HG03175 (cell line): ENCODE results near the gene GOLGA8B.
"Not testable (repeated sequence)": the region's sequence is repeated elsewhere in the genome, so short reads cannot be mapped to it uniquely, and the experiment has no call there.

Experiments
- ATAC-seq: cut with Tn5 transposase; IDR thresholded peaks from one replicate; pipeline ENCODE4 v1.9.1; 2021; ENCODE audit warnings: mild to moderate bottlenecking, moderate library complexity; ENCODE audit not compliant: unreplicated experiment

The GOLGA8B gene, protein sequence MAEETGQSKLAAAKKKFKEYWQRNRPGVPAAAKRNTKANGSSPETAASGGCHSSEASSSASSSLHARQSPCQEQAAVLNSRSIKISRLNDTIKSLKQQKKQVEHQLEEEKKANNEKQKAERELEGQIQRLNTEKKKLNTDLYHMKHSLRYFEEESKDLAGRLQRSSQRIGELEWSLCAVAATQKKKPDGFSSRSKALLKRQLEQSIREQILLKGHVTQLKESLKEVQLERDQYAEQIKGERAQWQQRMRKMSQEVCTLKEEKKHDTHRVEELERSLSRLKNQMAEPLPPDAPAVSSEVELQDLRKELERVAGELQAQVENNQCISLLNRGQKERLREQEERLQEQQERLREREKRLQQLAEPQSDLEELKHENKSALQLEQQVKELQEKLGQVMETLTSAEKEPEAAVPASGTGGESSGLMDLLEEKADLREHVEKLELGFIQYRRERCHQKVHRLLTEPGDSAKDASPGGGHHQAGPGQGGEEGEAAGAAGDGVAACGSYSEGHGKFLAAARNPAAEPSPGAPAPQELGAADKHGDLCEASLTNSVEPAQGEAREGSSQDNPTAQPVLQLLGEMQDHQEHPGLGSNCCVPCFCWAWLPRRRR

DNA sequence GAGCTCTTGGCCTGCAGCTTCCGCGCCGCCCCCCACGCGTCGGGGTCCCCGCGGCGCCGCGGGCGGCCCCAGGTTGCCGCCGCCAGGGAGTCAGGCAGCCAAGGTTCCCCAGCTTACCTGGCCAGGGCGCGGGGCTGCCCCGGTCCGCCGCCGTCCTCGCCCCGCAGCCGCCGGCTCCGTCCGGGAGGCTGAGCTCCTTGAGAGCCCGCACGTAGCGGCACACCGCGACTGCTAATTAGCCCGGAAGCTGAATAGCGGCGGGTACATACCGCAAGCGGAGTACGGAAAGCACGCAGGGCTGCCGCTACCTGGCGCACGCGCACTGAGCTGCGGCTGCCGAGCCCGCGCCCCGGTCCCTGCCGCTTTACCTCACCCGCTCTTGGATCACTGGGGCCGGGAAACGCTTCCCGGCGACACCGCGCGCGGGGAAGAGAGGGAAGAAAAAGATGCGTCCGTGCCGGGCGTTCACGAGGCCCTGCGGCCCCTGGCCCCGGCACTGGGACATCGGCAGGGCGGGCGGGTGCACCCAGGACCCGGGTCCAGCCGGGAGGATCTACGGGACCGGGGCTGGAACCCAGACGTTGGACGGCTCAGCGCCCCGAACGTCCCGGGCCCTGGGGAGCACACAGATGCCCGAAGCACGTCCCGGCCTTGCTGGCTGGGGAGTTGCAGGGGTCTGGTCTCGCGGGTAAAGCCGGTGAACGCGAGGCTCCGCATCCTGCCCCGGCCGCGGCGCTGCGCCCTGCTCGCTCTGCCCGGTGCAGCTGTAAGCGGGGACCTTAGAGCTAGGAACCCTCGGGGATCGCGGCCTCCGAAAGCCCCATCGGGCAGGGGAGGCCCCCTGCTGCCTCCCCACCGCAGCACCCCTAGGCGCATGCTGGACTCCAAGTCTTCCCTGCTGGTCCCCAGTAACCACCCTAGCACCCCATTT, at the start of gene GOLGA8B:
Gene GOLGA8B, minus strand, starts transcription at position 253 of the 931 bp plus-strand sequence. CDS start 47,739 bp downstream, outside the sequence.
- peak; percentile 69 for ATAC-seq

DNA sequence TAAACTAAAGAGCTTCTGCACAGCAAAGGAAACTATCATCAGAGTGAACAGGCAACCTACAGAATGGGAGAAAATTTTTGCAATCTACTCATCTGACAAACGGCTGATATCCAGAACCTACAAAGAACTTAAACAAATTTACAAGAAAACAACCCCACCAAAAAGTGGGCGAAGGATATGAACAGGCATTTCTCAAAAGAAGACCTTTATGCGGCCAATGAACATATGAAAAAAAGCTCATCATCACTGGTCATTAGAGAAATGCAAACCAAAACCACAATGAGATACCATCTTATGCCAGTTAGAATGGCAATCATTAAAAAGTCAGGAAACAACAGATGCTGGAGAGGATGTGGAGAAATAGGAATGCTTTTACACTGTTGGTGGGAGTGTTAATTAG, 49.7 kb upstream of the GOLGA8B start:
- not testable (repeated sequence) for ATAC-seq

DNA sequence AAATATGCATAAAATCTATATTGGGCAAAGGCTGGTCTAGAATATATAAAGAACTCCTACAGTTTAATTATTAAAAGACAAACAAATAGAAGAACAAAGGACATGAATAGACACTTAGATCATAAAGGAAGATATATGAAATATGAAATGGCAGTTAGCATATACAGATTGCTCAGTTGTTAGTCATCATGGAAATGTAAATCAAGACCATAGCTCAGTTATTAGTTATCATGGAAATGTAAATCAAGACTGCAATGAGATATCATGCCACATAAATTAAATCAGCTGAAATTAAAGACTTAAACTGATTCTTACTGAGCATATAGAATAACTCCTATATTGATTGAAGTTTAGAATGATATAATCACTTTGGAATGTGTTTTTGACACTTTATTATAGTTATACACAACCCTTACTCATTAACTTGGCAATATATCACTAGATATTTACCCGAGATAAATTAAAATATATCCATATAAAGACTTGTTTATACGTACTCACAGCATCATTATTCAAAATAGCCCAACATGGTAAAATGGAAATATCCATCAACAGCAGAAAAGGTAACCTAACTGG, 45.2 kb upstream of the GOLGA8B start:
- ATAC-seq, result no peak

DNA sequence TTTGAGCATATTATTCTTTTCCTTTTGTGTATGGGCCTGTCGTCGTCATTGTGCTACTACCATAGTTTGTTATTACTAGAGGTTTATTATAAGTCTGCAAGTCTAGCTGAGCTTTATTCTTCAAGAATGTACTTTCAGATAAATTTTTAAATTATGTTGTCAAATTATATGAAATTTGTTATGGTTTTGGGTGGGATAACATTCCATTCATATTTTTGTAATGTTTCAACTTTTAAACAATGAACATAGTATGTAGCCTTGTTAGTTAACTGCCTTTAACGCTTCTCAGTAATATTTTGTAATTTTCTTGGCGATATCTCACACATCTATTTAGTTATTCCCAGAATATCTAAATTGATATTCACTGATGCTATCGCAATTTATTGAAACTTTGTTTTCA, 41.6 kb upstream of the GOLGA8B start:
- no peak for ATAC-seq

DNA sequence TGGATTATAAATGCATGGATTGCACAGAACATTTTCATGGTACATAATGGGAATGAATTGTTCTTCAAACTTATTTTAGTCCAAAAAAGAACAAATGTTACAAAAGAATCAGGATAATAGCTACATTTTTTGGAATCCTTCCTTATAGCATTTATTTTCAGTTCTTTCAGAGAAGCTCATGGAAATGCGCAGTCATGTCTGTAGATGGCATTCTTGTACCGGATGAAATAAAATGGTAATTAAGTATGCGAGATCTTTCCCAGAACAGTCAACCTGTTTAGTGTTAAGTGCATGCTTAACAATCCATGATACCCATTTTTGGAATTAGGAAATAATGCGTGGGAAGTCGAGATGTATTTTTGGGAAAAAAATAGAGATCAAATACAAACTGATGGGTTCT, 38.2 kb upstream of the GOLGA8B start:
- ATAC-seq, result no peak

DNA sequence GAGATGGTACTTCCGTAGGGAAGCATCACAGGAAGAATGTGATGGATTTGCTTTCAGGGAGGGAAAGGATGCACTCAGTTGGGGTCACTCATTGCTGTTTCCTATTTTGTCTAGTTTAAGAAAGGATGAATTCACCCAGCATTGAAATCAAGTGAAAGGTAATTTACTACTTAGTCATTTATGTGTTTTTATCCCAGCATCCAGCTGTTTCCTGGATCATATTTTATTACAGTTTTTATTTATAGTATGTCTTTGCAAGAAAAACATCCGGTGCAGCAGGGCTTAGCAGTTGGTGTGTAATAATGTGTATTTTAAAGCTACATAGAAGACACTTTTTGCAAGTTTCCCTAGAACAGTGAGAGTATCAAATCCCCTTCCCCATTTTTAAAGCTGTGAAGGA, 37.4 kb upstream of the GOLGA8B start:
- ATAC-seq, result no peak

DNA sequence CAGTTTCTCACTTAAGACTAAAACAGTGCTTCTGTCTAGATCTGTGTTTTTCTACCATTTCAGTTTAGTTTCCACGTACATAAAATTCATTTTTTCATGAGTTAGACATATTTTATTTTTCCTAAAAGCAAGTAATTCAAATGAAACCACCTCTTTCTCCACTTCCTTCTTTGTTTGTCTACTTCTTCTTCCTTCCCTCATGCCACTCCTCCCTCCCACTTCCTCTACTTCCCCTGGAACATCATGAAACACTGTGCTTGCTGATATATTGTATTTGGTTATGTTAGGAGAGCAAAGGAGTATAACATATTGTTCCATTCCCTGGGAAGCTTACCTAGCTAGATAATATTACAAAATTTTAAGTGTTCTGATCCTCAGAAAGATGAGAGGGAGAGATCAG, 36.7 kb upstream of the GOLGA8B start:
- no peak for ATAC-seq

DNA sequence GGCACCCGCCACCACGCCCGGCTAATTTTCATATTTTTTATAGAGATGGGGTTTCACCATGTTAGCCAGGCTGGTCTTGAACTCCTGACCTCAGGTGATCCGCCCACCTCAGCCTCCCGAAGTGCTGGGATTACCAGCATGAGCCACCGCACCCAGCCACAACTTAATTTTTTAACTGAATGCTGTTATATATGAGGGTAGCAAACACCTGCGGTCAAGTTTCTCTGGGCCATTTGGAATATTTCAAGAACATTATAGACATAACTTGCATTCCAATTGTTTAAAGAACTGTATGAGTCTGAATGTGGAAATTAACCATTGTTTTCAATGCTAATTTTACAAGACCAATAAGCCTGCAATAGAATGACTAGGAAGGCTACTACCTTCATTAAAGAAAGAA, 35.7 kb upstream of the GOLGA8B start:
- no peak for ATAC-seq

DNA sequence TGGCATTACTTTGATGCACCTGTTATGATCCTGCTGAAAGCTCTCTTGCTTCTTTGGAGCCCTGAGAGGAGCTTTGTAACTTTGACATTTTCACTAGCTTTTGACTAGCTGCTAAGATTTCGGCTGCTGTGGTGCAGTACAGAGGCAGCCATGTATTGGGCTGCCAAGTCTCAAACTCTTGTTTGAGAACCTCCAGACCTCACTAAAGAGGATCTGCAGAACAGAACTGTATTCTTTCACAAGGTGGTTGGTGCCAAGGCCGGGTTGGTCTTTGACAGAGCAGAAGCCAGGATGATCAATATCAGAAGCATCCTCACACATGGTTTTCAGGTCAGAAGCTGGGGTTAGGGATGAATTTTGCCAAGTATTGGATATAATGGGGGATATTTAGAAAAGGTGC, 34.6 kb upstream of the GOLGA8B start:
- no peak for ATAC-seq

DNA sequence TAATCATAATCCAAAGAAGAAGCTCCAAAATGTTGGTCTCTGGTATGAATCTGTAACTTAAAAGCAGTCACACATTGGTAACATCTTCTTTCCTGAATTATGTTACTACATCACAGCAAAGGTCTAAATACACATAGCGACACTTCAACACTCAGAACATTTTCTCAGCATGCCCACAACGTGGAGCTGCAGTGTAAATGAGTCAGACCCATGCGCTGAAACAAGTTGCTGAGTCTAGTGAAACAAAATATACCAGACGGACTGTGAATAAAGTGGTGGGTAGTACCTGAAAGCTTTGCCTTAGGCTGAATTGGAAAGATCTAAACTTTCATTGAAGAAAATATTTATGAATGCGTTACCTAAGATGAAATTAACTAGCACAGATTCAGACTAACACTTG, 33.2 kb upstream of the GOLGA8B start:
- no peak for ATAC-seq

DNA sequence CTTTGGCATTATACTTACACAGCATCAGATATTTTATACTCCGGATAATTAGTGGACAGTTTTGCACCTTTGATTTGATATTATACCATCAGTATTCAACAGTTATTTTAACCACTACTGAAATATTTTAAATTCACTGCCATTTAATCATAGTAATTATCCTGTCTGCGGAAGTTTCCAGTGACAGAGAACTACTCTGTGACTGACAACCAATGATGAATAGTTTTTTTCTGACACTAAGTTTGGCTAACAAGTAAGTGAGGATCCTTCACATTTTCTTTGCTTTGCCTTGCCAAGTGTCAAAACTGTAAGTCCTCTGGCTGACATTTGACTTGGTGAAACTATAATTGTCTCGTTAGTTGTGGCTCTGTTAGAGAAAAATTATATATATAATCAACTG, 30.5 kb upstream of the GOLGA8B start:
- no peak for ATAC-seq

DNA sequence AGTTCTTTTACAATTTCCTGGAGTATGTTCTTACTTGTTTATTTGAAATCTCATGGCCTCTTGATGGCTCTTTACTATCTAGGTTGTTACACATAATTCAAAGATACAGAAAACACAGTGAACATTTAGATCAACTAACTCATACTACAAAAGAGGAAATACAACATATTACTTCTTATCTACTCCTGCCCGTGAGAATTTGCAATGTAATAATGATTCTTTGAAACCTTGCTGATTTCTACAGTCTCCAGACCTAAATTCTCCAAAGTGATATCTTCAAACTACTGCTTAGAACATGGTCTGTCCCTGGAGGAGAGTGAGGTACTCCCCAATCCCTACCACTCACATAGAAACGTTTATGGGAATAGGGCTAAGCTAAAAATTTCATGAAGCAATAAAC, 29.9 kb upstream of the GOLGA8B start:
- no peak for ATAC-seq

DNA sequence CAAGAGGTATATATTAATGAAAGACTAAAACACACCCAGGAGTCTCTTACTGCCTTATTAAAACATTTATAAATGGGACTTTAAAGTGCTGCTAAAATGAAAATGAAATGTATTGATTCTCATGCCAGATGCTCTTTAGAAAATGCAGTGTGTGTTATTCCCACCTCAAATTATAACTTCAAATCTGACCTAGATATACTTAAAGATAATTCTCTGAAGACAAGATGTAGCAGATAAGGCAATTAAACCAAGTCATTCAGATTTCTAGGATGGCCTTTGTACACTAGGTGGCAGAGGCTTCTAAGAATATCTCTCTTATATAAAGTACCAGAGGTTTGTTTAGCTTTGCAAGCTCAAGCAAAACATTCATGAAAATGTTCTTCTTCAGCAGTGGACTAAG, 26.9 kb upstream of the GOLGA8B start:
- no peak for ATAC-seq

DNA sequence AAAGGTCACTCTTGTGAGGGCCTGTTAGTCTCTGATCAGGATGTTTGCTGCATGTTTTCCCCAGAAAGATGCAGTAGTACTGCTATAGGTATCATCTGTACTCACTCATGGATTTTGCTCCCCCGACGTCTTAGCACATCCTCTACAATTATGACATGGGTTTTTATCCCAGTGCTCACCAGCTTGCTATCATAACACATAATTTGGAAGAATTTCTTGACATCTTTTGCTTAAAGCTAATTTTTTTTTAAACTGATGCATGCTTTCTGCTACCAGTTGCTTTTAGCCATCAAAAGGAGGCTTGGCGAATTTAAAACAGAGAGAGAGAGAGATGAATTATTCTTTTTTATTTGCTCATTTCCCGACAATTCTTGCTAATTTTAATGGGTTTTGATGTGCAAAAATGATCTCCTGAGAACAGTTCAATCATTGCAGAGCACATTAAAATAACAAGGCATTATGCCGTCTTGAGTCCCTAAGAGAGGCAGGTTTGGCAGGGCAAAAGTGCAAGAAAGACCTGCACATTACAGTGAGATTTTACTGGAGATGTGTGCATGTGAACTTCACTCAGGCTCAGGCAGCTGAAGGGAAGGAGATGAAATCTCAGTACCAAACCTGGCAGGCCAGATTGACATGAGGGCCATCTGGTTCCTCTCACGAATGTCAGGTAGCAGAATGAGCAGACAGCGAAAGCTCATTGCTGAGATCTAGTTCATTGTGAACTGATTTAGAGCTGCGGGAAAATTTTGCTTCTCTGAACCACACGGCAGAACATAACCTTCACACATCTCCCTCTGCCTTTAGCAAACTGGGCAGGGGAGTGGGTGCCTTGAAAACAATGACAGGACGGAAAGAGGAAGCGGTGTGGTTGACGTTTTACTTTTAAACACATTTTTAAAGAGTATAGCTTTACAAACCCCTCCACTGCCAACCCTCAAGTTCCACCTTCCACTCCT, 25.9 kb upstream of the GOLGA8B start:
- no peak for ATAC-seq

DNA sequence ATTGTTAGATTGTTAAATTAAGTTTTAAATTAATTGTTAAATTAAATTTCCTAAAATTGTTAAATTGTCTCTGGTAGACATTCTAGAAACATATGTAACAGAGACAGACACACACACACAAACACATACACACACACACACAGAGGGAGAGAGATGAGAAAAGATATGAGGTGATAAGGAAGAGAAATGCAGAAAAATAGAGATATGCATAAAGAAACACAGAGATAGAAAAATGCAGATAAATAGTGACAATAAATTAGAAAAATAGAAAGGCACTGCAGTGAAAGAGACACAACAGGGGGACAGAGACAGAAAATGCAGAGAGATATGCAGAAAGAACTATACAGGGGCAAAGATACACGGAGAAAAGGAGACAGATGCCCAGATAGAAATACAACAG, 25.1 kb upstream of the GOLGA8B start:
- ATAC-seq, result no peak

DNA sequence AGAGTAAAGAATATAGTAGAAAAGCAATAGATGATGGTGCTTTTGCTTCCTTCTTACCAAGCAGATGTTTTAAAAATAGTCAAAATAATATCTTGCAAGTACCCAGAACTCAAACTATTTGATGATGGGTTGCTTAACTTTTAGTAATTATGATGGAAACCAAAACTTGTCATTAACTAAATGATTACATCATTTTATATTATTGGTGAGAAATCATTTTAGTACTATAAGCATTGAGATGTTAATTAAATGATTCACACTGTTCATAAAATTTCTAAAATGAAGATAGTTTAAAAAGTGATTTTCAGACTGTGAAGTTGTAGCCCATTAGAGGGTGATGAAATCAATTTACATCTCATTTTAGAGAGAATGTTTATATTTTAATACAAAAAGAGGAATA, 24.4 kb upstream of the GOLGA8B start:
- ATAC-seq, result no peak

DNA sequence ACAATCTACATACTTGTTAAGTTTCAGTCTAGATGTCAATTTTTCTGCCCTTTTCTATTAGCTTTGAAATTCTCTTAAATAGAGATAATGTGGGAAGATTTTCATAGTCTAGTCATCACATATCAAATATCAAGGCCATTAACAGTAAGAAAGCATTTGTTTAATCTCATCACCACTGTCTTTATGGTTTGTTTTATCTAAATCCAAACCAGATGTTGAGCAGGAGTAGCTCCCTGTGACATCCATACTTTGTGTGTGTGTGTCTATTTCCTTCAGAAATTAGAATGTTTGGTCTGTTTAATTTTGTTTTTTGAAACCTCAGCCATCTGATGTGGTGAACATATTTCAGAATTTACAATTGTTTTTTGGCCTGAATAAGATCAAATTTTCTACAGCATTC, 23.1 kb upstream of the GOLGA8B start:
- no peak for ATAC-seq

DNA sequence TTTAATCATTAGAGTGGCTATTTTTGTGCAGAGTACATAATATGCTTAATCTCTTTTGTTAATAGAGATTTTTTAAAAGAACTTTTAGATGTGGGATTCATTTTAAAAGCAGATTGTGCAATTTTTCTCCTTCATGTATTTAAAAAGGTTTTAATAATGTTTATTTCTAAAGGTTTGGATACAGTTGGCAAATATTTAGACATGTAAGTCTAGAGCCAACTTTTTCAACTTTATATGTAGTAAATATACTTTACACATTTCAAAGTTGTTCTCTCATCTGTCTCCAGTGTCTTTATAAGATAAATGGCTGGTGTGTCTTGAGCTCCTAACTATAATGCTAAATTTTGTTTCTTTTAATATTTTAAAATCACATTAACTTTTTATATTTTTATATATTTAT, 22.7 kb upstream of the GOLGA8B start:
- ATAC-seq, result no peak

DNA sequence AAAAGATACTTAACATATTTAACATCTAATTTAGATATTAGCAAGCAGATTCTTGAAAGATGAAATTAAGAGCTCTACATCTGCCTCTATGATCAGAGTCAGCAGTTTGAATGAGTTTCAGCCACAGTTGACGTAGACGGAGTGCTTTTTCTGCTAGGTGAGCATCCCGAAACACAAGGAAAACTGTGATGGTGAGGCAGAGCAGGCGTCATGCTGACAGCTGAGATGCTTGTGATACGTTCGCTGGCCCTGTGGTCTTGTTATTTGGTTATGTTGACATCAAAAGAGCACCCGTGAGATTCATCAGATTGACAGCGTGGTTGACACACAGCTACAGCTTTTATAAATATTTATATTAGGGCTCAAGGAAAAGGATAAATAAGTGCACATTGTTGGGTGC, 19.6 kb upstream of the GOLGA8B start:
- ATAC-seq, result no peak

DNA sequence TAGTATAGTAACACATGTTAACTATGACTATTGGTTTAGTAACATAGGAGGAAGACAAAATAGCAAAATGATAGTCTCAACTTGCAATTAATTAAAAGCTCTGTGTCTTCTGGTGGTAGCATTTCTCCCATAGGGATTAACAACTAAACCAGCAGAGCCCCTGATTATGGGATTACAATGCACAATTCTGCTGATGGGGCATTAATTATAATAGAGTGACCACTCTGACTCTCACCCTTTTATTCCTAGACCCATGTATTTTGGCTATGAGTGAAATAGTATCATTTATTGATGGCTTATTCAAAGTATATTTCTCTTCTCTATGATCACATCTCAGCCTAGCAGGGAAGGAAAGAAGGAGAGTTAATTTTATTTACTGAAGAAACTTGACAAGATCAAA, 17.5 kb upstream of the GOLGA8B start:
- no peak for ATAC-seq
